B cell (primary cell): ENCODE data around the gene CGB3. TPM values are rescaled to one million over a fixed set of nuclear protein-coding genes. Genes with fewer than 3 reads are reported as not detected.
"Not testable (repeated sequence)": the region's sequence is repeated elsewhere in the genome, so short reads cannot be mapped to it uniquely, and the experiment has no call there.

ENCODE experiments used
- ATAC-seq: fragments of 200-7000 bp; cut with Tn5 transposase; one replicate; pipeline ENCODE4 v1.10.0; 2021; ENCODE audit warnings: low read depth, mild to moderate bottlenecking, moderate number of reproducible peaks, moderate library complexity
- CTCF ChIA-PET: fragments of 350-600 bp; sonication (Branson Sonifier 250); formaldehyde crosslinking; loops from one replicate; lab custom pipeline; 2021; ENCODE audit warnings: antibody characterized with exemption, inconsistent platforms; lab: Charles Lee
- POLR2A ChIA-PET: fragments of 350-600 bp; sonication (Branson Sonifier 250); formaldehyde crosslinking; loops from one replicate; lab custom pipeline; 2021; ENCODE audit warnings: antibody characterized with exemption; lab: Charles Lee
- DNase-seq: peaks from one replicate; pipeline ENCODE4 v3.0.0; 2013
- H2AFZ ChIP-seq: 2 replicates; pipeline ENCODE4 v1.6.1; 2012; ENCODE audit warnings: mild to moderate bottlenecking, low read depth, low read length; ENCODE audit not compliant: insufficient read depth, poor library complexity, severe bottlenecking
- H3K27ac ChIP-seq, 2 donors: 1 replicate in 1 of 2; 2 replicates in 1 of 2; pipeline ENCODE4 v1.5.1; 2012 to 2013; ENCODE audit warnings: low read length in 2 of 2, mild to moderate bottlenecking in 2 of 2, moderate library complexity in 1 of 2
- H3K27me3 ChIP-seq, 4 experiments: fragments of 200-600 bp in 1 of 4; sonication (generic) in 1 of 4; replicated peaks in 1 of 4; 1 replicate in 2 of 4; 2 replicates in 2 of 4; pipeline versions ENCODE4 v1.6.1 to v1.7.0; 2013 to 2016; ENCODE audit warnings: low read length in 3 of 4, mild to moderate bottlenecking in 2 of 4, mixed read lengths in 1 of 4, moderate library complexity in 1 of 4; ENCODE audit not compliant: insufficient read depth in 4 of 4, control insufficient read depth in 3 of 4; ENCODE audit errors: control extremely low read depth in 1 of 4
- H3K36me3 ChIP-seq, 2 experiments: replicated peaks in 1 of 2; 1 replicate in 1 of 2; 2 replicates in 1 of 2; pipeline versions ENCODE4 v1.6.1 to v1.7.1; 2013; ENCODE audit warnings: low read length in 1 of 2; ENCODE audit not compliant: insufficient read depth in 2 of 2, control insufficient read depth in 1 of 2; ENCODE audit errors: control extremely low read depth in 1 of 2, extremely low read depth in 1 of 2
- H3K4me1 ChIP-seq, 2 donors: fragments of 200-600 bp in 1 of 2; sonication (generic) in 1 of 2; 1 replicate in 1 of 2; 2 replicates in 1 of 2; pipeline versions ENCODE4 v1.5.1 to v1.6.1; 2013 to 2017; ENCODE audit warnings: low read length in 2 of 2; ENCODE audit not compliant: control insufficient read depth in 2 of 2, insufficient read depth in 2 of 2
- H3K4me2 ChIP-seq: replicated peaks from 2 replicates; pipeline ENCODE3; 2012; ENCODE audit warnings: mild to moderate bottlenecking, low read depth, low read length; ENCODE audit not compliant: poor library complexity, severe bottlenecking
- H3K4me3 ChIP-seq, 5 experiments: fragments of 200-600 bp in 1 of 5; sonication (generic) in 1 of 5; 1 replicate in 3 of 5; 2 replicates in 2 of 5; pipeline versions ENCODE4 v1.5.1 to v1.7.0; 2011 to 2016; ENCODE audit warnings: low read length in 4 of 5, mild to moderate bottlenecking in 4 of 5, low read depth in 2 of 5, control low read depth in 1 of 5, moderate library complexity in 1 of 5; ENCODE audit not compliant: insufficient read depth in 1 of 5; ENCODE audit errors: control extremely low read depth in 1 of 5, extremely low read depth in 1 of 5
- H3K79me2 ChIP-seq: fragments of 200-600 bp; sonication (generic); one replicate; pipeline ENCODE4 v1.6.0; 2016; ENCODE audit warnings: low read length; ENCODE audit not compliant: control insufficient read depth, insufficient read depth
- H3K9ac ChIP-seq: fragments of 200-600 bp; sonication (generic); 2 replicates; pipeline ENCODE4 v1.6.1; 2017; ENCODE audit warnings: mild to moderate bottlenecking, low read length, moderate library complexity
- H3K9me3 ChIP-seq, 3 donors: one replicate each; pipeline versions ENCODE4 v1.6.1 to v1.7.1; 2013; ENCODE audit warnings: low read length in 2 of 3; ENCODE audit not compliant: control insufficient read depth in 2 of 3, insufficient read depth in 1 of 3; ENCODE audit errors: control extremely low read depth in 1 of 3
- H4K20me1 ChIP-seq: 2 replicates; pipeline ENCODE4 v1.6.0; 2012; ENCODE audit warnings: mild to moderate bottlenecking, low read length; ENCODE audit not compliant: insufficient read depth, control insufficient read depth, poor library complexity, severe bottlenecking
- H3K27ac Mint-ChIP-seq: one replicate; pipeline ENCODE4 v1.8.0; 2021; ENCODE audit warnings: mixed read lengths
- H3K27me3 Mint-ChIP-seq: one replicate; pipeline ENCODE4 v1.8.0; 2021; ENCODE audit warnings: mixed read lengths
- H3K4me1 Mint-ChIP-seq: one replicate; pipeline ENCODE4 v1.8.0; 2021; ENCODE audit warnings: mixed read lengths
- H3K4me3 Mint-ChIP-seq: one replicate; pipeline ENCODE4 v1.8.0; 2021; ENCODE audit warnings: mixed read lengths
- H3K9me3 Mint-ChIP-seq: one replicate; pipeline ENCODE4 v1.8.0; 2022; ENCODE audit warnings: mixed read lengths; ENCODE audit not compliant: insufficient read depth
- whole genome bisulfite sequencing: methylation state at CpG from one replicate; pipeline ENCODE4 v1.1.5; 2013; ENCODE audit warnings: missing lambda C conversion rate; ENCODE audit not compliant: insufficient coverage; 5-methylcytosine and 5-hydroxymethylcytosine counted together
- intact Hi-C: fragments of 100-400 bp; cut with micrococcal nuclease; formaldehyde crosslinking; loops from one replicate; pipeline ENCODE4 v1.10.0; 2022
- polyA plus RNA-seq: library from polyadenylated mRNA; depleted of rRNA; stranded (reverse); fragments of >200 nt; gene quantifications from 2 replicates; pipeline ENCODE4 v1.2.3, GENCODE V29; 2012
- total RNA-seq, 2 donors: library from RNA; stranded (reverse); fragments of 120-200 nt in 1 of 2; gene quantifications; 1 replicate in 1 of 2; 2 replicates in 1 of 2; pipeline versions ENCODE4 v1.2.3 to v1.2.4, GENCODE V29; 2013 to 2022

CGB3 gene
- total and polyA plus RNA-seq, 2 donors (not counting 1 experiment from before 2014, with no cell fraction given): not detected

DNA sequence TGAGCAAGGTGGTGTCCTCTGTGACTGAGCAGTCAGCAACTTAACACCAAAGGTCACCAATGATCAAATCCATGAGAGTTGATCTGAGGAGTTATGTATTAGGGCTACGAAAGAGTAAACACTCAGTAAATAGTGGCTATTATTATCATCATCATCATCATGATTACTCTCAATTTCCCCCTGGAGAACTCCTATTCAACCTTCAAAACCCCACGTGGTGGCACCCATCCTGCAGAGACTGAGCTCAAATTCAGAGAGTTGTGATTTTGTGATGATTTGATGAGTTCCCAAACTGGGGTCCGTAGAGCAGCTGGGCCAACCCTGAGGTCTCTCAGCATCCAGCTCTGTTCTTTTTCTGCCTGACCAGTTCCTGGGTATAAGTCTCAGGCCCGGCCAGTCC lies 25.7 kb upstream of the CGB3 start:
- H3K9me3 Mint-ChIP-seq, H3K36me3 ChIP-seq, H3K4me3 ChIP-seq, H2AFZ ChIP-seq, DNase-seq, H3K27me3 Mint-ChIP-seq, H4K20me1 ChIP-seq, H3K4me2 ChIP-seq, H3K27ac ChIP-seq, H3K27me3 ChIP-seq, H3K4me1 ChIP-seq, ATAC-seq, H3K4me1 Mint-ChIP-seq, H3K79me2 ChIP-seq, H3K9me3 ChIP-seq, CTCF ChIA-PET, H3K4me3 Mint-ChIP-seq, H3K9ac ChIP-seq, intact Hi-C loops, H3K27ac Mint-ChIP-seq, POLR2A ChIA-PET: not testable (repeated sequence)
- no CpG with 5 or more reads among the region's 4 CpGs for WGBS

DNA sequence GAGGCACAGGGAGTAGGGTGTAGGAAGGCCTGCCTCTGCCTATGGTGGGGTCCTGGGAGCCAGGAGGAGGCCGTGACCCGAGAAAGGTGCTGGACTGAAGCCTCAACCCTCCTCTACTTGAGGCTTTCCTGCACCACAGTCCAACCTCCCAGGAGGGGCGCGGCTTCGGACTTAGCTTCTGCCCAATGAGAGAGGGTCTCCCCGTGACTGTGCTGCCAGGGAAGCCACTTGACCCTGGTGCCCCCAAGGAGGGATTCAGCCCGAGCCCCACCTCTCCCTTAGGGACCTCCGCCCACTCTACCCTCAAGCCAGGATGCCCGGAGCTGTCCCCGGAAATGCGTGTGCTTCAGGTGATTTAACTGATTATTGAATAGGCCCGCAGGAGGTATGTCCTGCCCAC lies 24.9 kb upstream of the CGB3 start, which contains the start of gene CGB8:
TSS of gene CGB8 (minus strand) at position 101 of the 400 bp plus-strand sequence. CDS start 372 bp downstream, outside the sequence.
- DNase-seq, H3K4me1 Mint-ChIP-seq, H3K27ac Mint-ChIP-seq, H3K27me3 Mint-ChIP-seq, H3K79me2 ChIP-seq, H3K27ac ChIP-seq, H3K4me3 Mint-ChIP-seq, H2AFZ ChIP-seq, H3K4me1 ChIP-seq, H3K9me3 ChIP-seq, H3K9ac ChIP-seq, intact Hi-C loops, H4K20me1 ChIP-seq, H3K27me3 ChIP-seq, H3K36me3 ChIP-seq, ATAC-seq, CTCF ChIA-PET, H3K4me2 ChIP-seq, H3K4me3 ChIP-seq, POLR2A ChIA-PET, H3K9me3 Mint-ChIP-seq: not testable (repeated sequence)
- WGBS: 67% methylated on average over 5 of the region's 12 CpGs

DNA sequence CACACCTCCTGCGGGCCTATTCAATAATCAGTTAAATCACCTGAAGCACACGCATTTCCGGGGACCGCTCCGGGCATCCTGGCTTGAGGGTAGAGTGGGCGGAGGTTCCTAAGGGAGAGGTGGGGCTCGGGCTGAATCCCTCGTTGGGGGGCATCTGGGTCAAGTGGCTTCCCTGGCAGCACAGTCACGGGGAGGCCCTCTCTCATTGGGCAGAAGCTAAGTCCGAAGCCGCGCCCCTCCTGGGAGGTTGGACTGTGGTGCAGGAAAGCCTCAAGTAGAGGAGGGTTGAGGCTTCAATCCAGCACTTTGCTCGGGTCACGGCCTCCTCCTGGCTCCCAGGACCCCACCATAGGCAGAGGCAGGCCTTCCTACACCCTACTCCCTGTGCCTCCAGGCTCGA lies 19.4 kb upstream of the CGB3 start, which contains the start of gene CGB5:
TSS of gene CGB5 (plus strand) at position 301 of the 400 bp plus-strand sequence. CDS start 362 bp downstream, outside the sequence.
- H3K27ac Mint-ChIP-seq, H3K4me3 ChIP-seq, H3K9ac ChIP-seq, ATAC-seq, H3K36me3 ChIP-seq, H3K4me1 Mint-ChIP-seq, H3K9me3 Mint-ChIP-seq, H3K9me3 ChIP-seq, H3K4me1 ChIP-seq, POLR2A ChIA-PET, DNase-seq, H3K79me2 ChIP-seq, CTCF ChIA-PET, H3K4me3 Mint-ChIP-seq, H3K27me3 ChIP-seq, H3K4me2 ChIP-seq, H4K20me1 ChIP-seq, H3K27ac ChIP-seq, H2AFZ ChIP-seq, H3K27me3 Mint-ChIP-seq, intact Hi-C loops: not testable (repeated sequence)
- WGBS: 78% methylated on average over 7 of the region's 15 CpGs

GRCh38 chr19:49042666-49043065 lies 18.5 kb upstream of the CGB3 start:
- H3K27ac Mint-ChIP-seq, H3K4me1 Mint-ChIP-seq, CTCF ChIA-PET, intact Hi-C loops, H3K27me3 ChIP-seq, H3K27ac ChIP-seq, H3K4me3 Mint-ChIP-seq, H3K9me3 ChIP-seq, ATAC-seq, H2AFZ ChIP-seq, H3K27me3 Mint-ChIP-seq, H3K4me3 ChIP-seq, DNase-seq, POLR2A ChIA-PET, H3K4me1 ChIP-seq, H3K9me3 Mint-ChIP-seq, H4K20me1 ChIP-seq, H3K36me3 ChIP-seq, H3K4me2 ChIP-seq, H3K79me2 ChIP-seq, H3K9ac ChIP-seq: not testable (repeated sequence)
- no CpG with 5 or more reads among the region's 4 CpGs for WGBS
